ENCODE data around the gene BCAN.

Gene BCAN

DNA sequence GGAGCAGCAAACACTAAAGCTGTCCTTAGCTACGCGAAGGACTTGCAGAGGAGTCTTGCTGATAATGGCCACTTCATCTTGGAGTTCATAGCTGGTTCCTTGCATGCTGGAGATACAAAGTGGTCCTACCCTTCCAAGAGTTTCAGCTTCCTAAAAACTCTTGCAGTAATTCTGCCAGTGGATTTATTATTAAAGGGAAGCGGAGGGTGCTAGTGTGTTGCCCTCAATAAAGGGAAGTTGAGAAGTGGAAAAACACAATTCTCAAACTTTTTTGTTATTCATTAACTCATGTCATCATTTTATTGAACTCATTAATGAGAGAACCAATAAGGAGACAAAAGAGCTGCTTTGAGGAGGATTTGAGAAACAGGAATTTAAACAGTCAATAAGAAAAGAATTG lies 29.3 kb upstream of the BCAN start:
- ChIA-PET POLR2A (no interaction called here), CTCF (interaction anchor here (0.6 to 5.7 kb wide), 24 partner anchors 9 to 254 kb away, joined by 3 to 88 read pairs (median 4); partner anchors contain the start of genes GPATCH4 and HAPLN2)
- TF ChIP-seq, protein P1, sequence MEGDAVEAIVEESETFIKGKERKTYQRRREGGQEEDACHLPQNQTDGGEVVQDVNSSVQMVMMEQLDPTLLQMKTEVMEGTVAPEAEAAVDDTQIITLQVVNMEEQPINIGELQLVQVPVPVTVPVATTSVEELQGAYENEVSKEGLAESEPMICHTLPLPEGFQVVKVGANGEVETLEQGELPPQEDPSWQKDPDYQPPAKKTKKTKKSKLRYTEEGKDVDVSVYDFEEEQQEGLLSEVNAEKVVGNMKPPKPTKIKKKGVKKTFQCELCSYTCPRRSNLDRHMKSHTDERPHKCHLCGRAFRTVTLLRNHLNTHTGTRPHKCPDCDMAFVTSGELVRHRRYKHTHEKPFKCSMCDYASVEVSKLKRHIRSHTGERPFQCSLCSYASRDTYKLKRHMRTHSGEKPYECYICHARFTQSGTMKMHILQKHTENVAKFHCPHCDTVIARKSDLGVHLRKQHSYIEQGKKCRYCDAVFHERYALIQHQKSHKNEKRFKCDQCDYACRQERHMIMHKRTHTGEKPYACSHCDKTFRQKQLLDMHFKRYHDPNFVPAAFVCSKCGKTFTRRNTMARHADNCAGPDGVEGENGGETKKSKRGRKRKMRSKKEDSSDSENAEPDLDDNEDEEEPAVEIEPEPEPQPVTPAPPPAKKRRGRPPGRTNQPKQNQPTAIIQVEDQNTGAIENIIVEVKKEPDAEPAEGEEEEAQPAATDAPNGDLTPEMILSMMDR (IDR thresholded peaks at IDR 0.05; ENCODE audit: insufficient read depth, low read length, missing control alignments): no peak
- no peak overlapping the region for H3K4me3 ChIP-seq (ENCODE audit: low read depth, low read length)
- DNase-seq (ENCODE audit: low read depth, low spot score): no peak

GRCh38 chr1:156615946-156616345 lies 26.0 kb upstream of the BCAN start:
- CTCF ChIA-PET: interaction anchor here (1.1 to 13.0 kb wide), 4 partner anchors 10 to 230 kb away, joined by 3 to 409 read pairs (median 26); no protein-coding TSS in a partner anchor
- no peak overlapping the region for H3K4me3 ChIP-seq (ENCODE audit: low read depth, low read length)
- no peak for DNase-seq (ENCODE audit: low read depth, low spot score)
- POLR2A ChIA-PET: interaction anchor here (0.6 kb wide), 1 partner anchor 1389 kb away, joined by 3 read pairs; no protein-coding TSS in a partner anchor
- TF ChIP-seq, protein P1 (IDR thresholded peaks at IDR 0.05; ENCODE audit: insufficient read depth, low read length, missing control alignments): no peak

DNA sequence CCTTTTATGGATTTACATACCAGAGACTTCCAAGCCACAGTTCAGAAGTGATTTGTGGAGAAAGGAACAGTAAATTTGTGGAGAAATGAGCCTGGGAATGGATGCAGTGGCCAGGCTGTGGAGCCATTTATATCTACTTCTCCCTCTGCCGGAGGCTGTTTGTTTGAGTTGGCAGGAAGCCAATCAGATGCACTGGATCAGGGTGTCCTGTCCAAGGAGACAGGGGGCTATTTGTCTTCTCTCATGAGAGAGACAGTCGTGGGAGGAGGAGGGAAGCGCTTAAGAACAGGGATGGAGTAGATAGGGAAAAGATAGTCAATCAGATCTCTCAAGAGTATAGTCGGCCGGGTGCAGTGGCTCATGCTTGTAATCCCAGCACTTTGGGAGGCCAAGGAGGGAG lies 25.5 kb upstream of the BCAN start:
- DNase-seq (ENCODE audit: low read depth, low spot score): no peak
- H3K4me3 ChIP-seq (ENCODE audit: low read depth, low read length): no peak overlapping the region
- POLR2A ChIA-PET: no interaction called here
- CTCF ChIA-PET: interaction anchor here (1.1 to 13.0 kb wide), 6 partner anchors 8 to 230 kb away, joined by 3 to 409 read pairs (median 19); partner anchors contain the start of gene NES
- TF ChIP-seq, protein P1 (IDR thresholded peaks at IDR 0.05; ENCODE audit: insufficient read depth, low read length, missing control alignments): no peak

DNA sequence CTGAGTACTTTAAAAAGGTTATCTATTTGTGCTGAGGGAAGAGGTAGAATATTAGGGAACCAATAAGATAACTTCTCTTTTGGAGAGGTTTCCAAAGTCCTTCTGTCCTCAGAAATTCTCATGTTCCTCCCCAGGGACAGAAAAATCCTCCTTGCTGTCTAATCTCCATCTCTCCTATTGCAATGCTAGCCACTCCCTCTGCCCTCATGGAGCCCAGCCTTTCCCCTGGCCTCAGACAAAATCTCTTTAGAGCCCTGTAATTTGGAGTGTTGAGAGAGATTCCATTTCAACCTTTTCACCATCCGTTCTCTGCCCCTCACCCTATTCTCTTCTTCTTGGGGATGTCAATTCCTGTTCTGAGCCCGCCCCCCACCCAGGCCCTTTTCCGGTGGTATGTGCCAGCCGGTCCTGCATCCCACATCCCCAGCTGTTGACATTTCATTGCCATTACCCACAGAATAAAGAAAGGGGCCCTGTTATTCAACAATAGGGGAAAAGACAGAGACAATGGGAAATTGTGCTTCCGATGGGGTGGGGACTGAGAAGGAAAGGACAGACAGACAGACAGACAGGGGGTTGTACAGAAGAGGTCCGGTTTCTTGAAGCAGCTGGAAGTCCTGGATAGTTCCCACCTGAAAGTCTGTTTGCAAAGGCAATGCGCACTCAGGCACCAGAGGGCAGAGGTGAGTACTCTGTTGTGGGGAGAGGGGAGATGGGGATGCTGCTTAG lies 22.9 kb upstream of the BCAN start, which contains the start of gene HAPLN2:
Gene HAPLN2, plus strand, starts transcription at position 563 of the 729 bp plus-strand sequence. CDS start 4,076 bp downstream, outside the sequence.
- CTCF ChIA-PET: interaction anchor here (1.1 to 13.0 kb wide), 19 partner anchors 7 to 242 kb away, joined by 3 to 409 read pairs (median 6); partner anchors contain the start of genes NES and TTC24
- no peak within 1 kb of the TSS for H3K4me3 ChIP-seq (ENCODE audit: low read depth, low read length)
- POLR2A ChIA-PET: no interaction called here
- no peak for DNase-seq (ENCODE audit: low read depth, low spot score)
- TF ChIP-seq, protein P1 (IDR thresholded peaks at IDR 0.05; ENCODE audit: insufficient read depth, low read length, missing control alignments): peak; percentile 45

GRCh38 chr1:156619582-156619955 lies 22.3 kb upstream of the BCAN start:
- DNase-seq (ENCODE audit: low read depth, low spot score): no peak
- TF ChIP-seq, protein P1 (IDR thresholded peaks at IDR 0.05; ENCODE audit: insufficient read depth, low read length, missing control alignments): no peak
- CTCF ChIA-PET: interaction anchor here (1.1 to 13.0 kb wide), 22 partner anchors 7 to 243 kb away, joined by 3 to 409 read pairs (median 6); partner anchors contain the start of genes NAXE, NES and TTC24
- H3K4me3 ChIP-seq (ENCODE audit: low read depth, low read length): no peak overlapping the region
- POLR2A ChIA-PET: no interaction called here

DNA sequence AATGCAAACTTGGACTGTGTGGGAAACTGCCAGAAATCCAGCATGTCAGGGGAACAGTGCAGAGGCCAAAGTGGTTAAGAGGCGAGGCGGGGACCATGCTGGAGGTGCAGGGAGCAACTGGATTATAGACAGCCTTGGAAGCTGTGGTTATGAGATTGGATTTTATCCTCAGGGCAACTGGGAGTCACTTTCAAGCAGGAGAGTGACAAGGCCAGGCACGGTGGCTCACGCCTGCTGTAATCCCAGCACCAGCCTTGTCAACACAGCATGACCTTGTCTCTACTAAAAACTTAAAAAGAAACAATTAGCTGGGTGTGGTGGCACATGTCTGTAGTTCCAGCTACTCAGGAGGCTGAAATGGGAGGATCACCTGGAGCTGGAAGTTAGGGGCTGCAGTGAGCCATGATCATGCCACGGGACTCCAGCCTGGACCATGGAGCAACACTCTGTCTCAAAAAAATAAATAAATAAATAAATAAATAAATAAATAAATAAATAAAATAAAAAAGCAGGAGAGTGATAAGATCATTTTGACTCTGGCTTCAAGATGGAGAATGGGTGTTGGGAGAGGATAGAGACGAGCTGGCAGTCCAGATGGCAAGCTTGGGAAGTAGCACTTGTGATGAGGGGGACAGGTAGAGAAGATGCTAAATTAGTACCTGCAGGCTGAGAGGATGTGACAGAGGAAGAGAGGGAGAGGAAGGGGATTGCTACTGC lies 19.2 kb upstream of the BCAN start:
- H3K4me3 ChIP-seq (ENCODE audit: low read depth, low read length): no peak overlapping the region
- POLR2A ChIA-PET: no interaction called here
- TF ChIP-seq, protein P1 (IDR thresholded peaks at IDR 0.05; ENCODE audit: insufficient read depth, low read length, missing control alignments): no peak

More for the DNA sequence above, 19.2 kb upstream of the BCAN start:
- CTCF ChIA-PET: interaction anchor here (1.4 to 13.0 kb wide), 10 partner anchors 10 to 104 kb away, joined by 3 to 409 read pairs (median 39); partner anchors contain the start of genes BCAN and NES
- no peak for DNase-seq (ENCODE audit: low read depth, low spot score)

All from AG04449 (cell line).